ENCODE measurements around the gene XRCC6.

- TF ChIP-seq CTCF (IDR thresholded peaks at IDR 0.05): no peak
- no peak for TF ChIP-seq POLR2A (IDR thresholded peaks at IDR 0.05)
These were observed 35.2 kb upstream of the XRCC6 start for GRCh38 chr22:41585898-41586297.
